Measurements from ENCODE around the gene SHE. TPM values are rescaled to one million over a fixed set of nuclear protein-coding genes. Genes with fewer than 3 reads are reported as not detected.

The SHE gene
- total and polyA plus RNA-seq, 2 donors (not counting 3 experiments of a cell fraction or from before 2014, with no cell fraction given): 30.1 to 52.7 TPM

DNA sequence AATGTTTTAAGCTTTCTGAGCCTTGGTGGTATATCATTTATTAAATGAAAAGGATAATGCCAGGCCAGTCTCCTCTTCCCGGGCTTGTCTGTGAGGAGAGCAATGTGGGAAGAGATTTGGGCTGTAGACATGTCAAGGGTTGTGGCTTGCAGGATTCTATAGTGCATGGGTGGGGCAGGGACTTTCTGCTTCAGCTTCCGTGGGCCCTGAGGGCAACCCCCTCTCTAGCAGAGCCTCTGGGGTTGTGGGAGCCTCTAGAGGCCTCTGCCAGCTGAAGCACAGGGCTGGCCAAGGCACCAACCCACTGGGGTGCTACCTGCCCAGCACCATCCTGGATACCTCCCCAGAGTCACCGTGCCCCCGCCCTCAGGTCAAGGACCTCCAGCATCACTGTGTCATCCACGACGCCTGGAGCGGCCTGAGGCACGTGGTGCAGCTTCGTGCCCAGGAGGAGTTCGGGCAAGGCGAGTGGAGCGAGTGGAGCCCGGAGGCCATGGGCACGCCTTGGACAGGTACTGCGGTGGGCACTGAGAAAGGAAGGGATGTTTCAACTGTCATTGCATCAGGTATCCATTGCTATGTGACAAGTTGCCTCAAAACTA lies 66.5 kb downstream of the SHE start:
- Histone ChIP-seq H3K79me2 (ENCODE audit: control insufficient read depth, insufficient read depth, low read length) (no peaks in the 10 kb centered on the region), H2AFZ (ENCODE audit: low read depth, low read length) (no peak overlapping the region), H3K27ac (ENCODE audit: insufficient read depth, low read depth, low read length) (no peak overlapping the region), H4K20me1 (replicated peaks; ENCODE audit: control insufficient read depth, extremely low read depth, insufficient read depth, low read length) (no peaks in the 10 kb centered on the region), H3K9ac (replicated peaks; ENCODE audit: extremely low read depth, insufficient read depth, low read length) (no peak overlapping the region), H3K9me3 (replicated peaks; ENCODE audit: control insufficient read depth, insufficient read depth, low read length) (no peaks in the 10 kb centered on the region), H3K36me3 (ENCODE audit: control insufficient read depth in 2 of 2, extremely low read depth in 1 of 2, insufficient read depth in 2 of 2, low read length in 2 of 2) (no peaks in the 10 kb centered on the region), H3K9me1 (replicated peaks; ENCODE audit: control insufficient read depth, extremely low read depth, insufficient read depth, low read length) (no peaks in the 10 kb centered on the region), H3K4me1 (ENCODE audit: control insufficient read depth, extremely low read depth, insufficient read depth, low read length) (peaks cover 5% of the 10 kb centered on the region), H3K4me3 (replicated peaks in 1 of 3; ENCODE audit: insufficient read depth in 1 of 3, low read depth in 1 of 3, low read length in 3 of 3) (no peak overlapping the region), H3K27me3 (ENCODE audit: control insufficient read depth in 2 of 2, insufficient read depth in 2 of 2, low read length in 2 of 2) (no peaks in the 10 kb centered on the region), H3K4me2 (ENCODE audit: insufficient read depth, low read length) (no peak overlapping the region)
- FAIRE-seq: no peak
- CTCF ChIA-PET: interaction anchor here (1.0 to 1.5 kb wide), 2 partner anchors 12 to 111 kb away, joined by 4 read pairs; no protein-coding TSS in a partner anchor
- no TSS peak for BruUV-seq (replicated peaks)
- POLR2A ChIA-PET: no interaction called here
- dilution Hi-C loops (cut with MboI; ENCODE audit: extremely low pct_ligation_motif_present, low sequenced_read_pairs) (no loop called here), intact Hi-C loops (cut with micrococcal nuclease) (no loop called here)
- no peak for DNase-seq (ENCODE audit: low read depth, low spot score)
- TF ChIP-seq FOS (IDR thresholded peaks at IDR 0.05; ENCODE audit: borderline replicate concordance, insufficient read depth, low read length): no peak
- TF ChIP-seq POLR2A (IDR thresholded peaks at IDR 0.05; ENCODE audit: low read depth, low read length): no peak
- TF ChIP-seq, protein P1, sequence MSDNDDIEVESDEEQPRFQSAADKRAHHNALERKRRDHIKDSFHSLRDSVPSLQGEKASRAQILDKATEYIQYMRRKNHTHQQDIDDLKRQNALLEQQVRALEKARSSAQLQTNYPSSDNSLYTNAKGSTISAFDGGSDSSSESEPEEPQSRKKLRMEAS (IDR thresholded peaks at IDR 0.05; ENCODE audit: insufficient read depth, insufficient read length): no peak
- TF ChIP-seq EZH2 (IDR thresholded peaks at IDR 0.05; ENCODE audit: borderline replicate concordance, low read depth, low read length, severe bottlenecking): no peak
- no peak for TF ChIP-seq MYC (IDR thresholded peaks at IDR 0.05; ENCODE audit: low read depth, low read length)
- TF ChIP-seq GATA2 (IDR thresholded peaks at IDR 0.05; ENCODE audit: insufficient read depth, insufficient read length, low read depth, low read length): no peak
- TF ChIP-seq POLR2AphosphoS5 (IDR thresholded peaks at IDR 0.05; ENCODE audit: insufficient read depth, low read depth, low read length): no peak
- TF ChIP-seq JUN (IDR thresholded peaks at IDR 0.05; ENCODE audit: borderline replicate concordance, insufficient read depth, insufficient read length, low read depth): no peak
- TF ChIP-seq, protein P2, sequence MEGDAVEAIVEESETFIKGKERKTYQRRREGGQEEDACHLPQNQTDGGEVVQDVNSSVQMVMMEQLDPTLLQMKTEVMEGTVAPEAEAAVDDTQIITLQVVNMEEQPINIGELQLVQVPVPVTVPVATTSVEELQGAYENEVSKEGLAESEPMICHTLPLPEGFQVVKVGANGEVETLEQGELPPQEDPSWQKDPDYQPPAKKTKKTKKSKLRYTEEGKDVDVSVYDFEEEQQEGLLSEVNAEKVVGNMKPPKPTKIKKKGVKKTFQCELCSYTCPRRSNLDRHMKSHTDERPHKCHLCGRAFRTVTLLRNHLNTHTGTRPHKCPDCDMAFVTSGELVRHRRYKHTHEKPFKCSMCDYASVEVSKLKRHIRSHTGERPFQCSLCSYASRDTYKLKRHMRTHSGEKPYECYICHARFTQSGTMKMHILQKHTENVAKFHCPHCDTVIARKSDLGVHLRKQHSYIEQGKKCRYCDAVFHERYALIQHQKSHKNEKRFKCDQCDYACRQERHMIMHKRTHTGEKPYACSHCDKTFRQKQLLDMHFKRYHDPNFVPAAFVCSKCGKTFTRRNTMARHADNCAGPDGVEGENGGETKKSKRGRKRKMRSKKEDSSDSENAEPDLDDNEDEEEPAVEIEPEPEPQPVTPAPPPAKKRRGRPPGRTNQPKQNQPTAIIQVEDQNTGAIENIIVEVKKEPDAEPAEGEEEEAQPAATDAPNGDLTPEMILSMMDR (IDR thresholded peaks at IDR 0.05; ENCODE audit: extremely low read depth in 1 of 2, insufficient read depth in 1 of 2, low read depth in 1 of 2, low read length in 2 of 2): no peak
